Tibial nerve (tissue), 4 donors: Measurements from ENCODE around the gene SLC30A2. TPM values are rescaled to one million over a fixed set of nuclear protein-coding genes. Genes with fewer than 3 reads are reported as not detected.

Experiments
- DNase-seq, 2 donors: peaks; one replicate each; pipeline ENCODE4 v3.0.0-alpha.2; 2019; ENCODE audit warnings: low spot score in 2 of 2
- H3K27ac ChIP-seq, 4 donors: fragments of 200-600 bp; sonication (generic) in 3 of 4; one replicate each; pipeline ENCODE4 v1.5.1; 2017 to 2019; ENCODE audit warnings: mild to moderate bottlenecking in 1 of 4
- H3K27me3 ChIP-seq, 2 donors: fragments of 200-600 bp; sonication (generic) in 1 of 2; one replicate each; pipeline versions ENCODE4 v1.5.1 to v1.6.0; 2017 to 2019
- H3K36me3 ChIP-seq, 3 donors: fragments of 200-600 bp; sonication (generic); one replicate each; pipeline ENCODE4 v1.5.1; 2018 to 2019
- H3K4me1 ChIP-seq, 4 donors: fragments of 200-600 bp; sonication (generic) in 3 of 4; one replicate each; pipeline ENCODE4 v1.5.1; 2017 to 2019
- H3K4me3 ChIP-seq, 4 donors: fragments of 200-600 bp; sonication (generic) in 3 of 4; one replicate each; pipeline ENCODE4 v1.5.1; 2017 to 2019; ENCODE audit warnings: mild to moderate bottlenecking in 1 of 4, moderate library complexity in 1 of 4
- H3K9me3 ChIP-seq, 4 donors: fragments of 200-600 bp; sonication (generic) in 3 of 4; one replicate each; pipeline ENCODE4 v1.5.1; 2017 to 2019
- EP300 ChIP-seq, 2 donors: sonication (generic); formaldehyde crosslinking; IDR thresholded peaks; one replicate each; pipeline ENCODE4 v1.6.1; 2017; ENCODE audit warnings: antibody characterized with exemption in 2 of 2, mild to moderate bottlenecking in 1 of 2
- POLR2A ChIP-seq, 2 donors: fragments of 450-650 bp; IDR thresholded peaks; one replicate each; pipeline ENCODE4 v1.6.1; 2017; ENCODE audit warnings: antibody characterized with exemption in 2 of 2, mild to moderate bottlenecking in 2 of 2, moderate library complexity in 2 of 2
- WGBS, 2 donors: methylation state at CpG; one replicate each; pipeline ENCODE4 v1.1.5; 2018; 5-methylcytosine and 5-hydroxymethylcytosine counted together
- total RNA-seq, 4 donors: library from RNA; depleted of rRNA; stranded (reverse); fragments of >200 nt; gene quantifications; one replicate each; pipeline ENCODE4 v1.1.0, GENCODE V29; 2016
- TF ChIP-seq, protein P1 (sequence below), 5 experiments: fragments of 200-600 bp in 3 of 5; fragments of 450-650 bp in 2 of 5; sonication (generic) in 3 of 5; IDR thresholded peaks; one replicate each; pipeline ENCODE4 v1.5.1; 2016 to 2019; ENCODE audit warnings: antibody characterized with exemption in 5 of 5, mild to moderate bottlenecking in 3 of 5, moderate library complexity in 2 of 5

Gene SLC30A2
- total RNA-seq, 4 donors from 2014 or later = not detected

GRCh38 chr1:26081267-26082019 is 35.5 kb upstream of the SLC30A2 start:
- WGBS, 2 donors = 63 to 69% methylated on average over 8 of the region's 8 CpGs
- DNase-seq = no peak
- Histone ChIP-seq H3K27ac (no peak overlapping the region), H3K27me3 (peaks cover 0 to 8% of the 10 kb centered on the region in 2 donors), H3K9me3 (no peaks in the 10 kb centered on the region), H3K4me1 (no peaks in the 10 kb centered on the region), H3K36me3 (no peaks in the 10 kb centered on the region), H3K4me3 (no peak overlapping the region)
- TF ChIP-seq, protein P1, sequence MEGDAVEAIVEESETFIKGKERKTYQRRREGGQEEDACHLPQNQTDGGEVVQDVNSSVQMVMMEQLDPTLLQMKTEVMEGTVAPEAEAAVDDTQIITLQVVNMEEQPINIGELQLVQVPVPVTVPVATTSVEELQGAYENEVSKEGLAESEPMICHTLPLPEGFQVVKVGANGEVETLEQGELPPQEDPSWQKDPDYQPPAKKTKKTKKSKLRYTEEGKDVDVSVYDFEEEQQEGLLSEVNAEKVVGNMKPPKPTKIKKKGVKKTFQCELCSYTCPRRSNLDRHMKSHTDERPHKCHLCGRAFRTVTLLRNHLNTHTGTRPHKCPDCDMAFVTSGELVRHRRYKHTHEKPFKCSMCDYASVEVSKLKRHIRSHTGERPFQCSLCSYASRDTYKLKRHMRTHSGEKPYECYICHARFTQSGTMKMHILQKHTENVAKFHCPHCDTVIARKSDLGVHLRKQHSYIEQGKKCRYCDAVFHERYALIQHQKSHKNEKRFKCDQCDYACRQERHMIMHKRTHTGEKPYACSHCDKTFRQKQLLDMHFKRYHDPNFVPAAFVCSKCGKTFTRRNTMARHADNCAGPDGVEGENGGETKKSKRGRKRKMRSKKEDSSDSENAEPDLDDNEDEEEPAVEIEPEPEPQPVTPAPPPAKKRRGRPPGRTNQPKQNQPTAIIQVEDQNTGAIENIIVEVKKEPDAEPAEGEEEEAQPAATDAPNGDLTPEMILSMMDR (IDR thresholded peaks at IDR 0.05) = no peak
- no peak for TF ChIP-seq POLR2A (IDR thresholded peaks at IDR 0.05)
- no peak for TF ChIP-seq EP300 (IDR thresholded peaks at IDR 0.05)

DNA sequence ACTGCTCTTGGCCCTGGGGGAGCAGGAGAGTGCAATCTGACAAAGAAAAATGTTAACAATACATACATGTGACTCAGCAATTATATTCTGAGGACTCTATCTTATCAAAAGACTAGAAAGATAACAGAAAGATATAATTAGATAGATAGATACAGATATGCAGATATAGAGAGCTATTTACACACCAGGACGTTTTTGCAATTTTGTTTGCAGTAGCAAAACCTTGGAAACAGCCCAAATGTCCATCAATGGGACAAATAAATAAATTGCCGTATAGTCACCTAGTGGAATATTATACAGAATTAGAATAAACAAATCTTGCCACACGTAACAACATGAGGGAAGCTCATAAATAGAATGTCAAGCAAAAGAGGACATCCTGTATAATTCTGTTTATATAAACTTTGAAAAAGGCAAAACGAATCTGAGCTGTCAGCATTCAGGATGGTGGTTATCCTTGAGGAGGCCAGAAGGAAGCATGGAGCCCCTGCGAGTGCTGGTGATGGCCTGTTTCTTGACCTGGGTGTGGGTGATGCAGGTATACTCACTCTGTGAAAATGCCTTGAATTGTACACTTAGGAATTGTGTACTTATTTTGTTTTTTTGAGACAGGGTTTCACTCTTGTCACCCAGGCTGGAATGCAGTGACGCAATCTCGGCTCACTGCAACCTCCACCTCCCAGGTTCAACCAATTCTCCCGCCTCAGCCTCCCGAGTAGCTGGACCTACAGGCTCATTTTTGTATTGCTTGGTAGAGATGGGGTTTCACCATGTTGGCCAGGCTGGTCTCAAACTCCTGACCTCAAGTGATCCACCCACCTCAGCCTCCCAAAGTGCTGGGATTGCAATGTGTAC is 34.3 kb upstream of the SLC30A2 start:
- Histone ChIP-seq H3K4me1 (no peaks in the 10 kb centered on the region), H3K27ac (no peak overlapping the region), H3K27me3 (peaks cover 0 to 14% of the 10 kb centered on the region in 2 donors), H3K4me3 (no peak overlapping the region), H3K9me3 (no peaks in the 10 kb centered on the region), H3K36me3 (no peaks in the 10 kb centered on the region)
- DNase-seq = no peak
- 70 to 77% methylated on average over 9 of the region's 9 CpGs for WGBS, 2 donors
- TF ChIP-seq, protein P1 (IDR thresholded peaks at IDR 0.05) = no peak
- no peak for TF ChIP-seq EP300 (IDR thresholded peaks at IDR 0.05)
- TF ChIP-seq POLR2A (IDR thresholded peaks at IDR 0.05) = no peak

DNA sequence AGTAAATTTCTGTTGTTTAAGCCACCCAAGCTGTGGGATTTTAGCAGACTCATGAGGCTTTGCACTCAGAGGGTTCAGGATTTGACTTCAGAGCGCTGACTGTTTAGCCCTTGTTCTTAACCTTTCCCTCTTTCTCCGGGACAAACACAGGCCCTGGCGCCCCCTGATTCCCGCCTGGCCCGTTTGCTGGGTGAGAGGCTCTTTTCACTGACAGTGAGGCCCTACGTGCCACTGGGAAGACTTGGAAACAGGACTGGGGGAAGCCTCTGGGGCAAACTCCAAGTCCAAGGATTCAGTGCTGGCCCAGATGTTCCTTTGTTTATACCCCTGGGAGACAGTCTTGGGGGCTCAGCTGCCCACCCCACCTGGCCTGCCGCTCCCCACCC is 33.3 kb upstream of the SLC30A2 start:
- WGBS, 2 donors = 51 to 53% methylated on average over 7 of the region's 7 CpGs
- Histone ChIP-seq H3K27ac (no peak overlapping the region), H3K36me3 (no peaks in the 10 kb centered on the region), H3K9me3 (no peaks in the 10 kb centered on the region), H3K27me3 (peaks cover 0 to 15% of the 10 kb centered on the region in 2 donors), H3K4me3 (no peak overlapping the region), H3K4me1 (no peaks in the 10 kb centered on the region)
- TF ChIP-seq EP300 (IDR thresholded peaks at IDR 0.05) (no peak), POLR2A (IDR thresholded peaks at IDR 0.05) (no peak)
- TF ChIP-seq, protein P1 (IDR thresholded peaks at IDR 0.05) = no peak
- no peak for DNase-seq

GRCh38 chr1:26078286-26079177 is 32.6 kb upstream of the SLC30A2 start:
- Histone ChIP-seq H3K9me3 (no peaks in the 10 kb centered on the region), H3K4me1 (no peaks in the 10 kb centered on the region), H3K27ac (no peak overlapping the region), H3K27me3 (peaks cover 0 to 22% of the 10 kb centered on the region in 2 donors), H3K4me3 (no peak overlapping the region), H3K36me3 (no peaks in the 10 kb centered on the region)
- WGBS, 2 donors = 56 to 59% methylated on average over 8 of the region's 8 CpGs
- TF ChIP-seq EP300 (IDR thresholded peaks at IDR 0.05) = no peak
- TF ChIP-seq POLR2A (IDR thresholded peaks at IDR 0.05) = no peak
- TF ChIP-seq, protein P1 (IDR thresholded peaks at IDR 0.05) = no peak
- DNase-seq = no peak
